NT2/D1 (cell line): ENCODE measurements around the gene NUDC.

Experiments
- SUZ12 ChIP-seq: IDR thresholded peaks from 2 replicates; pipeline ENCODE4 v1.6.1; 2011; ENCODE audit not compliant: insufficient read length, insufficient read depth; ENCODE audit errors: extremely low read depth
- YY1 ChIP-seq: IDR thresholded peaks from 2 replicates; pipeline ENCODE4 v1.6.1; 2011; ENCODE audit not compliant: insufficient read length, insufficient read depth
- ZNF274 ChIP-seq: IDR thresholded peaks from 2 replicates; pipeline ENCODE4 v1.6.1; 2011; ENCODE audit warnings: mild to moderate bottlenecking, low read depth, low read length

DNA sequence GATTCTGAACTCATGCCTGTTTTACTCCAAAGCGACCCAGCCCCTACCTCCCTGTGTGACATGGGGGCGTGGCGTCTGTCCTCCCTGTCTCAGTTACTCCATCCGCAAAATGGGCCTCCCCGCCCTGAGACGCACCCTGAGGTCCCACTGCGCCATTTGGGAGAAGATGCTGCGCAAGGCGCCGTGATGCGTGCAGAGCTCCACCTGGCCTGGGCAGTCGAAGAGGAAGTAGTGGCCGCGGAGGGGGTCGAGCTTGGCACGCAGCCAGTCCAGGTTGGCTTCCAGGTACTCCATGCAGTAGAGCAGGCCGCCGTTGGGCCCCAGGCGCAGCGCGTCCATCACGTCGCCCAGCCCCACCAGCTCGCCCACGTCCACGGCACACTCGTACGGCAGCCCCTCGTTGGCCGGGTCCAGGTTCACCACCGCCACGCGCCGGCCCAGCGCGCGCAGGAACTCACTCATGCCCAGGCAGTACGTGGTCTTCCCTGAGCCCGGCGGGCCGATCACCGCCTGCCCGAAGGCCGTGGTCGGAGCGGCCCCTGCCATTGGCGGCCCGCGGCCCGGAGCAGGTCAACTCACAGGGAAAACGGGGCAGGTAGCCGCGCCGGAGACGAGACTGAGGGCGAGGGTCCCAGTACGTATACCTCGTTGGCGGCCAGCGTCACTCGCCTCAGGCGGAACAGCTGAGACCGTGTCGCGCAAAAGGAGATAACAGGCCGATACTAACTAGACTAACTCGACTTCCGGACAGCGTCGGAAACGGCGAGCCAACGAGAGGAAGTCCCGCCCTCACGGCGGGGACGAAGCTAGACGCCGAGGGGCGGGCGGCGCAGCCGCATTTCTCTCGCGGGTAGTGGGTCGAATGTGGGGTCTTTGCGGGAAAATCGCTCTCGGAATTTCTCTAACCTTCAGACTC is 31.7 kb upstream of the NUDC start, which contains the start of gene GPN2:
- TF ChIP-seq YY1 (no peak), ZNF274 (no peak), SUZ12 (no peak)
